ENCODE results near the gene FSIP1. TPM values are rescaled to one million over a fixed set of nuclear protein-coding genes. Genes with fewer than 3 reads are reported as not detected.

The FSIP1 gene
- total and polyA plus RNA-seq, 2 donors: 0.27 to 3.0 TPM

GRCh38 chr15:39801641-39802309 is 19.1 kb upstream of the FSIP1 start:
- Histone ChIP-seq H3K27ac (ENCODE audit: low read depth) (no peak overlapping the region), H3K36me3 (ENCODE audit: insufficient read depth) (no peaks in the 10 kb centered on the region), H3K4me3 (ENCODE audit: low read depth, low read length) (no peak overlapping the region), H3K4me1 (ENCODE audit: insufficient read depth) (no peaks in the 10 kb centered on the region)
- DNase-seq (ENCODE audit: extremely low spot score): no peak
- WGBS: 87% methylated on average over 19 of the region's 19 CpGs

GRCh38 chr15:39799552-39800011 is 16.9 kb upstream of the FSIP1 start:
- no peak for DNase-seq (ENCODE audit: extremely low spot score)
- Histone ChIP-seq H3K4me3 (ENCODE audit: low read depth, low read length) (no peak overlapping the region), H3K4me1 (ENCODE audit: insufficient read depth) (no peaks in the 10 kb centered on the region), H3K27ac (ENCODE audit: low read depth) (no peak overlapping the region), H3K36me3 (ENCODE audit: insufficient read depth) (no peaks in the 10 kb centered on the region)
- WGBS: 76% methylated on average over 6 of the region's 6 CpGs

- H3K4me1 ChIP-seq (ENCODE audit: insufficient read depth): no peaks in the 10 kb centered on the region
- WGBS: 85% methylated on average over 6 of the region's 6 CpGs
- no peak for DNase-seq (ENCODE audit: extremely low spot score)
- no peak overlapping the region for H3K4me3 ChIP-seq (ENCODE audit: low read depth, low read length)
- H3K36me3 ChIP-seq (ENCODE audit: insufficient read depth): no peaks in the 10 kb centered on the region
- H3K27ac ChIP-seq (ENCODE audit: low read depth): no peak overlapping the region
These were observed 15.7 kb upstream of the FSIP1 start for GRCh38 chr15:39798382-39798781.

GRCh38 chr15:39797407-39797806 is 14.8 kb upstream of the FSIP1 start:
- no peaks in the 10 kb centered on the region for H3K36me3 ChIP-seq (ENCODE audit: insufficient read depth)

GRCh38 chr15:39796601-39797000 is 14.0 kb upstream of the FSIP1 start:
- Histone ChIP-seq H3K4me1 (ENCODE audit: insufficient read depth) (no peaks in the 10 kb centered on the region), H3K27ac (ENCODE audit: low read depth) (no peak overlapping the region), H3K4me3 (ENCODE audit: low read depth, low read length) (no peak overlapping the region), H3K36me3 (ENCODE audit: insufficient read depth) (no peaks in the 10 kb centered on the region)
- no peak for DNase-seq (ENCODE audit: extremely low spot score)
- WGBS: 89% methylated on average over 5 of the region's 5 CpGs

More at GRCh38 chr15:39797407-39797806, 14.8 kb upstream of the FSIP1 start:
- Histone ChIP-seq H3K27ac (ENCODE audit: low read depth) (no peak overlapping the region), H3K4me3 (ENCODE audit: low read depth, low read length) (no peak overlapping the region), H3K4me1 (ENCODE audit: insufficient read depth) (no peaks in the 10 kb centered on the region)
- WGBS: 88% methylated on average over 6 of the region's 6 CpGs
- DNase-seq (ENCODE audit: extremely low spot score): no peak

- no peak for DNase-seq (ENCODE audit: extremely low spot score)
- no peak overlapping the region for H3K27ac ChIP-seq (ENCODE audit: low read depth)
- H3K36me3 ChIP-seq (ENCODE audit: insufficient read depth): no peaks in the 10 kb centered on the region
- H3K4me3 ChIP-seq (ENCODE audit: low read depth, low read length): no peak overlapping the region
- no peaks in the 10 kb centered on the region for H3K4me1 ChIP-seq (ENCODE audit: insufficient read depth)
- WGBS: 68% methylated on average over 3 of the region's 3 CpGs
These were observed 12.8 kb upstream of the FSIP1 start for GRCh38 chr15:39795486-39795885.

GRCh38 chr15:39794954-39795353 is 12.3 kb upstream of the FSIP1 start:
- no peaks in the 10 kb centered on the region for H3K4me1 ChIP-seq (ENCODE audit: insufficient read depth)
- H3K27ac ChIP-seq (ENCODE audit: low read depth): no peak overlapping the region
- 85% methylated on average over 3 of the region's 3 CpGs for WGBS
- H3K4me3 ChIP-seq (ENCODE audit: low read depth, low read length): no peak overlapping the region
- no peak for DNase-seq (ENCODE audit: extremely low spot score)
- H3K36me3 ChIP-seq (ENCODE audit: insufficient read depth): no peaks in the 10 kb centered on the region

GRCh38 chr15:39793923-39794322 is 11.3 kb upstream of the FSIP1 start:
- Histone ChIP-seq H3K27ac (ENCODE audit: low read depth) (no peak overlapping the region), H3K4me1 (ENCODE audit: insufficient read depth) (no peaks in the 10 kb centered on the region), H3K4me3 (ENCODE audit: low read depth, low read length) (no peak overlapping the region), H3K36me3 (ENCODE audit: insufficient read depth) (no peaks in the 10 kb centered on the region)
- no peak for DNase-seq (ENCODE audit: extremely low spot score)
- WGBS: 85% methylated on average over 4 of the region's 4 CpGs

- no peak for DNase-seq (ENCODE audit: extremely low spot score)
- Histone ChIP-seq H3K36me3 (ENCODE audit: insufficient read depth) (no peaks in the 10 kb centered on the region), H3K27ac (ENCODE audit: low read depth) (no peak overlapping the region), H3K4me3 (ENCODE audit: low read depth, low read length) (no peak overlapping the region), H3K4me1 (ENCODE audit: insufficient read depth) (peaks cover 3% of the 10 kb centered on the region)
- 27% methylated on average over 4 of the region's 4 CpGs for WGBS
These were observed 10.2 kb upstream of the FSIP1 start for GRCh38 chr15:39792844-39793335.

- DNase-seq (ENCODE audit: extremely low spot score): no peak
- no peak overlapping the region for H3K4me3 ChIP-seq (ENCODE audit: low read depth, low read length)
- H3K4me1 ChIP-seq (ENCODE audit: insufficient read depth): peaks cover 3% of the 10 kb centered on the region
- H3K27ac ChIP-seq (ENCODE audit: low read depth): no peak overlapping the region
- WGBS: 49% methylated on average over 5 of the region's 5 CpGs
- no peaks in the 10 kb centered on the region for H3K36me3 ChIP-seq (ENCODE audit: insufficient read depth)
These were observed 9.6 kb upstream of the FSIP1 start for GRCh38 chr15:39792025-39792843.

GRCh38 chr15:39789736-39790135 is 7.1 kb upstream of the FSIP1 start:
- H3K4me3 ChIP-seq (ENCODE audit: low read depth, low read length): no peak overlapping the region
- no peak overlapping the region for H3K27ac ChIP-seq (ENCODE audit: low read depth)
- no peak for DNase-seq (ENCODE audit: extremely low spot score)
- H3K4me1 ChIP-seq (ENCODE audit: insufficient read depth): peaks cover 3% of the 10 kb centered on the region
- H3K36me3 ChIP-seq (ENCODE audit: insufficient read depth): no peaks in the 10 kb centered on the region
- WGBS: 61% methylated on average over 4 of the region's 4 CpGs

GRCh38 chr15:39788800-39789565 is 6.3 kb upstream of the FSIP1 start:
- 64% methylated on average over 3 of the region's 3 CpGs for WGBS
- no peak overlapping the region for H3K27ac ChIP-seq (ENCODE audit: low read depth)

GRCh38 chr15:39788108-39788507 is 5.5 kb upstream of the FSIP1 start:
- H3K36me3 ChIP-seq (ENCODE audit: insufficient read depth): no peaks in the 10 kb centered on the region
- H3K4me1 ChIP-seq (ENCODE audit: insufficient read depth): peaks cover 3% of the 10 kb centered on the region
- 60% methylated on average over 4 of the region's 4 CpGs for WGBS
- no peak overlapping the region for H3K27ac ChIP-seq (ENCODE audit: low read depth)
- H3K4me3 ChIP-seq (ENCODE audit: low read depth, low read length): no peak overlapping the region
- no peak for DNase-seq (ENCODE audit: extremely low spot score)

More at GRCh38 chr15:39788800-39789565, 6.3 kb upstream of the FSIP1 start:
- peaks cover 3% of the 10 kb centered on the region for H3K4me1 ChIP-seq (ENCODE audit: insufficient read depth)
- DNase-seq (ENCODE audit: extremely low spot score): no peak
- H3K36me3 ChIP-seq (ENCODE audit: insufficient read depth): no peaks in the 10 kb centered on the region
- H3K4me3 ChIP-seq (ENCODE audit: low read depth, low read length): no peak overlapping the region

Measured in urinary bladder (tissue), 4 donors.